ENCODE measurements around the gene MEGF11.
"Not testable (repeated sequence)": the region's sequence is repeated elsewhere in the genome, so short reads cannot be mapped to it uniquely, and the experiment has no call there.

The MEGF11 gene

DNA sequence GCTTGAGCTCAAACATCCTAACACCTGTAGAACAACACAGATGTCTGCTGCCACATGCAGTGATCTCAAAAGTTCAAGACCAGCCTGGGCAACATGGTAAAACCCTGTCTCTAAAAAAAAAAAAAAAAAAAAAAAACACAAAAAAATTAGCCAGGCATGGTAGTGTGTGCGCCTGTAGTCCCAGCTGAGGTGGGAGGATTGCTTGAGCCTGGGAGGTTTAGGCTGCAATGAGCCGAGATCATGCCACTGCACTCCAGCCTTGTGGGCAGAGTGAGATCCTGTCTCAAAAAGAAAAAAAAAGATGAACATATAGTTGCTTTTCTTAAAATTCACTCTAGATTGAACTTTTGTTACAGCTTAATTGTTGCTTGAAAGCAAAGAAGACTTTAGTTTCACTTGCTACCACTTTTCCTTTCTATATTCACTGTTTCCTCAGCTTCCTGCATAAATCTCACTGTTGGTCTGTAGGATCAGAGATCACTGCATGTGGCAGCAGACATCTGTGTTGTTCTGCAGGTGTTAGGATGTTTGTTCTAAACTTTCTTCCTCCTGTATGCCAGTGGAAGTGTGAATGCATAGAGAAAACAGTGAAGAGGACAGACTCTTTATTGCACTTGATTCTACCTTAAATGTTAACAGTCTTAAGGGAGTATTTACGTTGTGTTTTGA, 371.6 kb downstream of the MEGF11 start:
- no peak for TF ChIP-seq POU2F2 (IDR thresholded peaks at IDR 0.05; ENCODE audit: low read depth, low read length)
- no peak for TF ChIP-seq PAX5 (IDR thresholded peaks at IDR 0.05; ENCODE audit: insufficient read depth, low read length, severe bottlenecking)
- TF ChIP-seq SPI1 (IDR thresholded peaks at IDR 0.05; ENCODE audit: low read depth, low read length), result no peak
- no peak for TF ChIP-seq TAF1 (IDR thresholded peaks at IDR 0.05; ENCODE audit: low read depth, low read length)
- no peak for TF ChIP-seq POLR2AphosphoS5 (IDR thresholded peaks at IDR 0.05; ENCODE audit: low read depth, low read length)
- no peak for TF ChIP-seq POLR2A (IDR thresholded peaks at IDR 0.05; ENCODE audit: low read depth, low read length)
- FAIRE-seq (peak; percentile 81), DNase-seq (ENCODE audit: insufficient read length, low spot score) (no peak)

DNA sequence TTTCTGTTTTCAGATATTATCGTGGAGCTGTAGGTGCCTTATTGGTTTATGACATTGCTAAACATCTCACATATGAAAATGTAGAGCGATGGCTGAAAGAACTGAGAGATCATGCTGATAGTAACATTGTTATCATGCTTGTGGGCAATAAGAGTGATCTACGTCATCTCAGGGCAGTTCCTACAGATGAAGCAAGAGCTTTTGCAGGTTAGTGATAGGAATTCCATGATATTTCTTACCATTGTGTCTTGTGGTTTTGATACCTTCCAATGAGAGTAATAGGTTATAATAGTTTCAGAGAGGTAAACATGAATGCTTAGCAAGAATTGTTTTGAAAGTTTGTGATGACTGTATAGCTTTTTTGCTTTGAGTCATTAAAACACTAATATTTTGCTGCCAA, 375.8 kb downstream of the MEGF11 start:
- TF ChIP-seq POLR2AphosphoS5 (IDR thresholded peaks at IDR 0.05; ENCODE audit: low read depth, low read length) (no peak), POLR2A (IDR thresholded peaks at IDR 0.05; ENCODE audit: low read depth, low read length) (no peak), SPI1 (IDR thresholded peaks at IDR 0.05; ENCODE audit: low read depth, low read length) (no peak), PAX5 (IDR thresholded peaks at IDR 0.05; ENCODE audit: insufficient read depth, low read length, severe bottlenecking) (no peak), POU2F2 (IDR thresholded peaks at IDR 0.05; ENCODE audit: low read depth, low read length) (no peak), TAF1 (IDR thresholded peaks at IDR 0.05; ENCODE audit: low read depth, low read length) (no peak)
- FAIRE-seq (no peak), DNase-seq (ENCODE audit: insufficient read length, low spot score) (no peak)

DNA sequence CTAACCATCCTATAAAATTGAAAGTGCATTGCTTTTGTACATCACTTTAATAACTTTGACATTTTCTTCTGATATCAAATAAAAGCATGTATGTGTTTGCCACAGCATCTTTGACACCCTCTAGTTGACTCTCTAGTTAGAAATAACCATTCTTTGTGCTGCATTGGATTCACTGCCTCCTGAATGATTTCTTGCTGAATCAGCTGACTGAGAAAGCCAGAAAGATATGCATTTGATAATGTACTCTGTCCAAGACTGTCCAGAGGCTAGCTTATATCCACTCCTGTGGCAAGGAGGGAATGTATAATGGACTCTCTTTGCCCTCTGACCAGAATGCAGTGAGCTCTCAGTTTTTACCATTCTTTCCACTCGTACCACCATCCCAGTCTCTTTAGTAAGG, 378.1 kb downstream of the MEGF11 start:
- FAIRE-seq (no peak), DNase-seq (ENCODE audit: insufficient read length, low spot score) (no peak)
- TF ChIP-seq POLR2A (IDR thresholded peaks at IDR 0.05; ENCODE audit: low read depth, low read length) (no peak), PAX5 (IDR thresholded peaks at IDR 0.05; ENCODE audit: insufficient read depth, low read length, severe bottlenecking) (no peak), TAF1 (IDR thresholded peaks at IDR 0.05; ENCODE audit: low read depth, low read length) (no peak), POU2F2 (IDR thresholded peaks at IDR 0.05; ENCODE audit: low read depth, low read length) (no peak), SPI1 (IDR thresholded peaks at IDR 0.05; ENCODE audit: low read depth, low read length) (no peak), POLR2AphosphoS5 (IDR thresholded peaks at IDR 0.05; ENCODE audit: low read depth, low read length) (no peak)

DNA sequence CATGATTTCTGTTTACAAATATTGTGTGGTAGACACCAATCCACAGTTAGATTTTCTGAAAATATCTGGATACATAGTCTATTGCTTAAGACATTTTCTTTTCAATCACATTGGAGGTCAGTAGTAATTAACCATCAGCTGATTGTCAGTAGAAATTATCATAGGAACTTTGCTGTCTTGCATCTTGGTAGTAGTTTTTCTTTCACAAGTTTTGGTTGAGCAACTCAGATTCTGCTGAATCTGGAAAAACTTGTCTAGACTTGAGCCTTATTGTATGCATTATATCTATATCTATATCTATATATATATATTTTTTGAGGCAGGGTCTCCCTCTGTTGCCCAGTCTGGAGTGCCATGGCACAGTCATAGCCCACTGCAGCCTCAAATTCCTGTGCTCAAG, 380.3 kb downstream of the MEGF11 start:
- TF ChIP-seq POU2F2 (IDR thresholded peaks at IDR 0.05; ENCODE audit: low read depth, low read length) (no peak), PAX5 (IDR thresholded peaks at IDR 0.05; ENCODE audit: insufficient read depth, low read length, severe bottlenecking) (no peak), POLR2AphosphoS5 (IDR thresholded peaks at IDR 0.05; ENCODE audit: low read depth, low read length) (no peak), POLR2A (IDR thresholded peaks at IDR 0.05; ENCODE audit: low read depth, low read length) (no peak), SPI1 (IDR thresholded peaks at IDR 0.05; ENCODE audit: low read depth, low read length) (no peak), TAF1 (IDR thresholded peaks at IDR 0.05; ENCODE audit: low read depth, low read length) (no peak)
- no peak for DNase-seq (ENCODE audit: insufficient read length, low spot score)
- FAIRE-seq, result no peak

DNA sequence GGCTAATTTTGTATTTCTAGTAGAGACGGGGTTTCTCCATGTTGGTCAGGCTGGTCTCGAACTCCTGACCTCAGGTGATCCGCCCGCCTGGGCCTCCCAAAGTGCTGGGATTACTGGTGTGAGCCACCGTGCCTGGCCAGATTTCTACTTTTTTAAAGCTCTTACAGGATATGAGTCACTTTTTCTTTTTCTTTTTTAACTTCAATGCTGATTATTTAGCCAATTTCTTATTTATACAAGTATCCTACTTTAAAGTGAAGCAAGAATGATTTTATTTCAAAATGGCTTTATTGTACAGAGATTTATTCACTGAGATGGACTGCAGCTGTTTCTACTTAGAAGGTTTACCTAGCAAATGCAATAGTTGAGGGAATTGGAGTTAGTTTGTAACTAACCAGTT, 381.0 kb downstream of the MEGF11 start:
- DNase-seq (ENCODE audit: insufficient read length, low spot score); FAIRE-seq: not testable (repeated sequence)

DNA sequence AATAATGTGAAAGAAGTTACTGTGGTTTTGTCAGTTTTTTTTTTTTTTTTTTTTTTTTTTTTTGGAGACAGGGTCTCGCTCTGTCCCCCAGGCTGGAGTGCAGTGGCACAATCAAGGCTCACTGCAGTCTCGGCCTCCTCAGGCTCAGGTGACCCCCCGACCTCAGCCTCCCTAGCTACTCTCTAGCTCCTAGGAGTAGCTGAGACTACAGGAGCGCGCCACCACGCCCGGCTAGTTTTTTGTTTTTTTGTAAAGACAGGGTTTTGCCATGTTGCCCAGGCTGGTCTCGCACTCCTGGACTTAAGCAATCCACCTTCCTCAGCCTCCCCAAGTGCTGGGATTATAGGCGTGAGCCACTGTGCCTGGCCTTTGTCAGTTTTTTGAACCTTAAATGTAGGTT, 381.7 kb downstream of the MEGF11 start:
- DNase-seq (ENCODE audit: insufficient read length, low spot score); FAIRE-seq: not testable (repeated sequence)

DNA sequence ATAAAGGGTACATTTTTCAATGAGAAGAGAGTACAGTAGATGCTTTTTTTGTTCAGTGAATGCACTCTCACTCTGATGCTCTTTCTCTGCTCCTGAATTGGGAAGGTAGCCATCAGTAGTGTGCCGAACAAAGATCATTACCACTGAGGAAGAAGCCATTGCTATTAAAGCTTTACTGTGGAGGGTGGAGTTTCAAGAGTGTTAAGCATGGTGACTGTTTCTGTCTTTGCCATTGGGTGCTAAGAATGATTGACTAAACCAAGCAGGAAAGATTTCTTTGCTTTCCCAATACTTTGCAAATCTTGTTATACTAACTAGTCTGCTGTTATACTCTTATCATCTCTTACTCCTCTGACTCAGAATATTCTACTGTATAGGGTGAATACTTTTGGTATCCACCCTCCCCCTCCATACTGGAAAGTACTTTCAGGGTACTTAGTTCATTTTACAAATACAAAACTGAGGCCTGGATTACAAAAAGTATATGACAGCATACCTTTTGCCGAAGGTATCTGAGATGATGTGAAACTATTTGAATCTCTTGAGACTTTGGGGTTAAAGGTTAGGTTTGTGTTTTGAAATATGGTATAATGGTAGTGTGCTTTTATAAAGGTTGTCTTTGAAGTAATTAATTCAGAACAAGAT, 382.5 kb downstream of the MEGF11 start:
- peak; percentile 21 for DNase-seq (ENCODE audit: insufficient read length, low spot score)
- FAIRE-seq, result peak; percentile 89
- peak; percentile 77 for TF ChIP-seq POLR2A (IDR thresholded peaks at IDR 0.05; ENCODE audit: low read depth, low read length)
- TF ChIP-seq POLR2AphosphoS5 (IDR thresholded peaks at IDR 0.05; ENCODE audit: low read depth, low read length), result no peak; the same call in 1 of the 2 replicates
- no peak for TF ChIP-seq PAX5 (IDR thresholded peaks at IDR 0.05; ENCODE audit: insufficient read depth, low read length, severe bottlenecking)
- TF ChIP-seq TAF1 (IDR thresholded peaks at IDR 0.05; ENCODE audit: low read depth, low read length), result peak; percentile 35; the same call in 1 of the 2 replicates

DNA sequence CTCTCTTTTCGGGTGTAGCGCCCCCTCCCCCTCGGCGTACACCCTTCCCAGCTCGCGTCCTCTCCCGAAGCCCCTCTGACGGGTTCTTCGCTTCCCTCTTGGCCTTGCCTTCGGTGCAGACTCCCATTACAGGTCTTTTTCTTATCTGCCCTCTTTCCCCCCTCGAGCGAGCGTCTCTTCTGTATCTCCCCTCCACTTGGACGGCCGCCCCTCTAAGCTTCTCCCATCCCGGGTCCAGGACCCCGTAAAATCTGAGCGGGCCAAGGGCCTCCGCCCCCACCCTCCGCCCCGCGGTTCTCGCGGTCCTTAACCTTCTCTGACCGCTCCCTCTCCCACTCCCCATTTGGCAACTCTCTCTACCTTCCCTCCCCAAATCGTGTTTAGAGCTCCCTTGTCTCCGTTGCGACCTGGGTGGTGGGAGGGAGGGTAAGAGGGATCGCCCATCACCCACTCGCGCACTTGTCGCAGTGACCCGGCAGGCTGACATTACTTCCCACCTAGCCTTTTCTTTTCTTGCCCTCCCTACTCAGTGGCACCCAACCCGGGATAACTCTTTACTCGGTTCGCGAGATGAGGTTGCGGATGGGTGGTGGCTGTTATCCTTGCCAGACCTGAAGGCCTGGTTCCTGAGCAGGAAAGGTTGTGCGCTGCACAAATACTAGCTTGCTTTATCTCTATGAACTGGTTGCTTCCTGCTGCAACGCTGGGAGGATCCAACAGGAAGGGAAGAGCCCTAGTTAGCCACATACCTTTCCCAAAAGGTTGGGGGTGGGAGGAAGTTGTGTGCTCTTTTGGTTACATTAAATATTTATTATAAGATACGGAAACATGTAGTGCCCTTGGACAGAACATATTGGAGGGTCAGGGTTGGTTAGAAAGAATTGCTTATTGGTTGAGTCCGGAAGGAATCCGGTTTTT, 383.3 kb downstream of the MEGF11 start:
- DNase-seq (ENCODE audit: insufficient read length, low spot score) (no peak), FAIRE-seq (peak; percentile 68)
- no peak for TF ChIP-seq POLR2AphosphoS5 (IDR thresholded peaks at IDR 0.05; ENCODE audit: low read depth, low read length)
- TF ChIP-seq POU2F2 (IDR thresholded peaks at IDR 0.05; ENCODE audit: low read depth, low read length), result no peak
- TF ChIP-seq SPI1 (IDR thresholded peaks at IDR 0.05; ENCODE audit: low read depth, low read length), result no peak
- no peak for TF ChIP-seq POLR2A (IDR thresholded peaks at IDR 0.05; ENCODE audit: low read depth, low read length)
- no peak for TF ChIP-seq PAX5 (IDR thresholded peaks at IDR 0.05; ENCODE audit: insufficient read depth, low read length, severe bottlenecking)
- TF ChIP-seq TAF1 (IDR thresholded peaks at IDR 0.05; ENCODE audit: low read depth, low read length), result no peak

DNA sequence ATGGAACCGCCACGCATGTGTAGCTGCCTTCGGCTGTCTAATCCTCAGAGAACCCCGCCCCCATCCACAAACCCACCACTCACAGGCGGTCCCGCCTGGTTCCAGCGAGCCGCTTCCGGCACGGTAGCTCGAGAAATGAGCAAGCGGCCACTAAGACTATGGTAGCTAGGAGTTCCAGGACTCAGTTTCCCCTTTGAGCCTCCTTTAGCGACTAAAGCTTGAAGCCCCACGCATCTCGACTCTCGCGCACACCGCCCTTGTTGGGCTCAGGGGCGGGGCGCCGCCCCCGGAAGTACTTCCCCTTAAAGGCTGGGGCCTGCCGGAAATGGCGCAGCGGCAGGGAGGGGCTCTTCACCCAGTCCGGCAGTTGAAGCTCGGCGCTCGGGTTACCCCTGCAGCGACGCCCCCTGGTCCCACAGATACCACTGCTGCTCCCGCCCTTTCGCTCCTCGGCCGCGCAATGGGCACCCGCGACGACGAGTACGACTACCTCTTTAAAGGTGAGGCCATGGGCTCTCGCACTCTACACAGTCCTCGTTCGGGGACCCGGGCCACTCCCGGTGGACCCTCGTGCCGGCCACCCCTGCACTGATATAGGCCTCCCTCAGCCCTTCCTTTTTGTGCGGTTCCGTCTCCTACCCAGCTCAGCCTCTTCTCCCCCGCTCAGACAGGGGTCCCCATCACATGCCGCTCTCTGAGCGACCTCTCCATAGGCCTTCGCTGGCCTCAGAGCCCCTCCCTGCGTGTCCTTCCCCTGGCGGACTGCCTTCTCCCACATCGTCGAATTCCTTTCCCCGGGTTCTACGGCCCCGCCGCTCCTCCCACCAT, 384.2 kb downstream of the MEGF11 start, which contains the start of gene RAB11A:
RAB11A (plus strand) TSS at position 366 of the 828 bp plus-strand sequence; CDS start at position 461, 95 bp downstream.
- FAIRE-seq (peak; percentile 90), DNase-seq (ENCODE audit: insufficient read length, low spot score) (peak; percentile 75)
- TF ChIP-seq SPI1 (IDR thresholded peaks at IDR 0.05; ENCODE audit: low read depth, low read length) (no peak), POLR2A (IDR thresholded peaks at IDR 0.05; ENCODE audit: low read depth, low read length) (peak; percentile 95), TAF1 (IDR thresholded peaks at IDR 0.05; ENCODE audit: low read depth, low read length) (peak; percentile 74), POLR2AphosphoS5 (IDR thresholded peaks at IDR 0.05; ENCODE audit: low read depth, low read length) (peak; percentile 90), PAX5 (IDR thresholded peaks at IDR 0.05; ENCODE audit: insufficient read depth, low read length, severe bottlenecking) (peak; percentile 83), POU2F2 (IDR thresholded peaks at IDR 0.05; ENCODE audit: low read depth, low read length) (peak; percentile 34; the same call in 1 of the 2 replicates)

All from GM12891 (cell line).